Measurements from ENCODE around the gene MMEL1. TPM values are rescaled to one million over a fixed set of nuclear protein-coding genes. Genes with fewer than 3 reads are reported as not detected.
"Not testable (repeated sequence)": the region's sequence is repeated elsewhere in the genome, so short reads cannot be mapped to it uniquely, and the experiment has no call there.

Gene MMEL1
- total RNA-seq (2022) (not detected in 2 replicates), Bru-seq, nascent RNA (percentile 5 among the genes with signal in this experiment), BruChase-seq, experiment 1, labeled RNA remaining after a 6-hour chase (percentile 13 among the genes with signal in this experiment), BruChase-seq, experiment 2, labeled RNA remaining after a 2-hour chase (percentile 6 among the genes with signal in this experiment)
- long read RNA-seq, result 0 reads

- ChIA-PET POLR2A (no interaction called here), CTCF (no interaction called here)
- peaks cover 9% of the 10 kb centered on the region for H3K9me3 Mint-ChIP-seq (ENCODE audit: unreplicated experiment)
- H3K36me3 Mint-ChIP-seq (ENCODE audit: insufficient read depth, unreplicated experiment), result peaks cover 5% of the 10 kb centered on the region
- H3K4me3 Mint-ChIP-seq (ENCODE audit: unreplicated experiment), result no peak within 1 kb of the TSS
- no peak for TF ChIP-seq CTCF (IDR thresholded peaks at IDR 0.05; ENCODE audit: unreplicated experiment)
- H3K4me1 Mint-ChIP-seq (ENCODE audit: insufficient read depth, unreplicated experiment), result peaks cover 5% of the 10 kb centered on the region
- no peaks in the 10 kb centered on the region for H3K27me3 Mint-ChIP-seq (ENCODE audit: insufficient read depth, unreplicated experiment)
- DNase-seq (ENCODE audit: unreplicated experiment), result no peak
- BruUV-seq (replicated peaks), result no TSS peak
- H3K27ac Mint-ChIP-seq (ENCODE audit: low read depth, unreplicated experiment), result no peak within 1 kb of the TSS
- intact Hi-C loops (cut with micrococcal nuclease), result no loop called here
Observed at GRCh38 chr1:2632561-2633361, at the start of gene MMEL1. MMEL1 (minus strand) TSS chr1:2633016; CDS start chr1:2629484, 3,532 bp downstream.

- DNase-seq (ENCODE audit: unreplicated experiment); H3K27me3 Mint-ChIP-seq (ENCODE audit: insufficient read depth, unreplicated experiment); H3K4me3 Mint-ChIP-seq (ENCODE audit: unreplicated experiment); CTCF ChIA-PET; H3K27ac Mint-ChIP-seq (ENCODE audit: low read depth, unreplicated experiment); POLR2A ChIA-PET; intact Hi-C loops (cut with micrococcal nuclease); H3K9me3 Mint-ChIP-seq (ENCODE audit: unreplicated experiment); H3K4me1 Mint-ChIP-seq (ENCODE audit: insufficient read depth, unreplicated experiment); H3K36me3 Mint-ChIP-seq (ENCODE audit: insufficient read depth, unreplicated experiment); BruUV-seq (replicated peaks): not testable (repeated sequence)
Observed at GRCh38 chr1:2676726-2677125, 43.9 kb upstream of the MMEL1 start.

GRCh38 chr1:2671656-2672055, 38.8 kb upstream of the MMEL1 start:
- H3K4me1 Mint-ChIP-seq (ENCODE audit: insufficient read depth, unreplicated experiment); H3K4me3 Mint-ChIP-seq (ENCODE audit: unreplicated experiment); H3K27ac Mint-ChIP-seq (ENCODE audit: low read depth, unreplicated experiment); POLR2A ChIA-PET; intact Hi-C loops (cut with micrococcal nuclease); BruUV-seq (replicated peaks); H3K36me3 Mint-ChIP-seq (ENCODE audit: insufficient read depth, unreplicated experiment); DNase-seq (ENCODE audit: unreplicated experiment); H3K27me3 Mint-ChIP-seq (ENCODE audit: insufficient read depth, unreplicated experiment); H3K9me3 Mint-ChIP-seq (ENCODE audit: unreplicated experiment); CTCF ChIA-PET: not testable (repeated sequence)

GRCh38 chr1:2659806-2660205, 27.0 kb upstream of the MMEL1 start:
- H3K27ac Mint-ChIP-seq (ENCODE audit: low read depth, unreplicated experiment); H3K4me3 Mint-ChIP-seq (ENCODE audit: unreplicated experiment); H3K27me3 Mint-ChIP-seq (ENCODE audit: insufficient read depth, unreplicated experiment); H3K36me3 Mint-ChIP-seq (ENCODE audit: insufficient read depth, unreplicated experiment); intact Hi-C loops (cut with micrococcal nuclease); CTCF ChIA-PET; H3K9me3 Mint-ChIP-seq (ENCODE audit: unreplicated experiment); H3K4me1 Mint-ChIP-seq (ENCODE audit: insufficient read depth, unreplicated experiment); BruUV-seq (replicated peaks); POLR2A ChIA-PET; DNase-seq (ENCODE audit: unreplicated experiment): not testable (repeated sequence)

- H3K27me3 Mint-ChIP-seq (ENCODE audit: insufficient read depth, unreplicated experiment); POLR2A ChIA-PET; BruUV-seq (replicated peaks); intact Hi-C loops (cut with micrococcal nuclease); H3K27ac Mint-ChIP-seq (ENCODE audit: low read depth, unreplicated experiment); H3K36me3 Mint-ChIP-seq (ENCODE audit: insufficient read depth, unreplicated experiment); H3K4me1 Mint-ChIP-seq (ENCODE audit: insufficient read depth, unreplicated experiment); H3K9me3 Mint-ChIP-seq (ENCODE audit: unreplicated experiment); DNase-seq (ENCODE audit: unreplicated experiment); H3K4me3 Mint-ChIP-seq (ENCODE audit: unreplicated experiment); CTCF ChIA-PET: not testable (repeated sequence)
Observed at GRCh38 chr1:2657909-2658308, 25.1 kb upstream of the MMEL1 start.

GRCh38 chr1:2657124-2657523, 24.3 kb upstream of the MMEL1 start:
- H3K36me3 Mint-ChIP-seq (ENCODE audit: insufficient read depth, unreplicated experiment); H3K4me1 Mint-ChIP-seq (ENCODE audit: insufficient read depth, unreplicated experiment); H3K9me3 Mint-ChIP-seq (ENCODE audit: unreplicated experiment); H3K4me3 Mint-ChIP-seq (ENCODE audit: unreplicated experiment); H3K27me3 Mint-ChIP-seq (ENCODE audit: insufficient read depth, unreplicated experiment); intact Hi-C loops (cut with micrococcal nuclease); BruUV-seq (replicated peaks); H3K27ac Mint-ChIP-seq (ENCODE audit: low read depth, unreplicated experiment); DNase-seq (ENCODE audit: unreplicated experiment); CTCF ChIA-PET; POLR2A ChIA-PET: not testable (repeated sequence)

GRCh38 chr1:2655598-2656434, 23.0 kb upstream of the MMEL1 start:
- H3K9me3 Mint-ChIP-seq (ENCODE audit: unreplicated experiment); H3K4me1 Mint-ChIP-seq (ENCODE audit: insufficient read depth, unreplicated experiment); BruUV-seq (replicated peaks); CTCF ChIA-PET; intact Hi-C loops (cut with micrococcal nuclease); H3K27me3 Mint-ChIP-seq (ENCODE audit: insufficient read depth, unreplicated experiment); H3K27ac Mint-ChIP-seq (ENCODE audit: low read depth, unreplicated experiment); POLR2A ChIA-PET; DNase-seq (ENCODE audit: unreplicated experiment); H3K36me3 Mint-ChIP-seq (ENCODE audit: insufficient read depth, unreplicated experiment); H3K4me3 Mint-ChIP-seq (ENCODE audit: unreplicated experiment): not testable (repeated sequence)

- CTCF ChIA-PET; DNase-seq (ENCODE audit: unreplicated experiment); H3K36me3 Mint-ChIP-seq (ENCODE audit: insufficient read depth, unreplicated experiment); BruUV-seq (replicated peaks); POLR2A ChIA-PET; H3K27me3 Mint-ChIP-seq (ENCODE audit: insufficient read depth, unreplicated experiment); H3K27ac Mint-ChIP-seq (ENCODE audit: low read depth, unreplicated experiment); H3K4me1 Mint-ChIP-seq (ENCODE audit: insufficient read depth, unreplicated experiment); H3K4me3 Mint-ChIP-seq (ENCODE audit: unreplicated experiment); intact Hi-C loops (cut with micrococcal nuclease); H3K9me3 Mint-ChIP-seq (ENCODE audit: unreplicated experiment): not testable (repeated sequence)
Observed at GRCh38 chr1:2654443-2654948, 21.7 kb upstream of the MMEL1 start.
